ENCODE results near the gene TSHZ2. TPM values are rescaled to one million over a fixed set of nuclear protein-coding genes. Genes with fewer than 3 reads are reported as not detected.

The TSHZ2 gene
- total RNA-seq, 1 experiment from 2014 or later, result 0.20 TPM

DNA sequence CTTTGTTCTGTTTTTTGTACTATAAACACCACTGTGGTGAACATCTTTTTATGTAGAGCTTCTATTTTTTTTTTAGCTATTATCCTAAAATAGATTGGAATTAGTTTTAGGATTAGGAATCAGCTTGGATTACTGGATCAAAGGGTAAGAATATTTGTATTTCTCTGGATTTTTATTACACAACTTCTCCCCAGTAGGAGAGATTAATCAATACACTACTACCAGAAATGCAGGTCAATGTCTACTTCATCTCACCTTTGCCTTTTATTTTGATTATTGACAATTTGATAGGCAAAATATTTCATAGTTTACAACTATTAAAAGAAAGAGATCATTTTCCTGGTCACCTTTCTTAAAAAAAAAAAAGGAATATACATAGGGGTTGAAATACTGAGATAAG, 191.9 kb downstream of the TSHZ2 start:
- Mint-ChIP-seq H3K27me3 (ENCODE audit: low read depth) (no peaks in the 10 kb centered on the region; the same call in 1 of the 2 replicates), H3K4me3 (no peak overlapping the region), H3K4me1 (peaks cover 13% of the 10 kb centered on the region), H3K36me3 (no peaks in the 10 kb centered on the region), H3K9me3 (no peaks in the 10 kb centered on the region), H3K27ac (no peak overlapping the region)
- TF ChIP-seq CREB1 (CRISPR knock-in tag; IDR thresholded peaks at IDR 0.05), result no peak
- no peak for TF ChIP-seq SP1 (CRISPR knock-in tag; conservative IDR thresholded peaks at IDR 0.05)
- TF ChIP-seq ZNF121 (CRISPR knock-in tag; IDR thresholded peaks at IDR 0.05), result no peak
- no peak for TF ChIP-seq ZNF416 (CRISPR knock-in tag; IDR thresholded peaks at IDR 0.05)
- no peak for TF ChIP-seq E2F4 (CRISPR knock-in tag; IDR thresholded peaks at IDR 0.05; ENCODE audit: borderline replicate concordance, low read depth)
- TF ChIP-seq ZBTB21 (CRISPR knock-in tag; IDR thresholded peaks at IDR 0.05; ENCODE audit: borderline replicate concordance), result no peak
- TF ChIP-seq, protein P1, sequence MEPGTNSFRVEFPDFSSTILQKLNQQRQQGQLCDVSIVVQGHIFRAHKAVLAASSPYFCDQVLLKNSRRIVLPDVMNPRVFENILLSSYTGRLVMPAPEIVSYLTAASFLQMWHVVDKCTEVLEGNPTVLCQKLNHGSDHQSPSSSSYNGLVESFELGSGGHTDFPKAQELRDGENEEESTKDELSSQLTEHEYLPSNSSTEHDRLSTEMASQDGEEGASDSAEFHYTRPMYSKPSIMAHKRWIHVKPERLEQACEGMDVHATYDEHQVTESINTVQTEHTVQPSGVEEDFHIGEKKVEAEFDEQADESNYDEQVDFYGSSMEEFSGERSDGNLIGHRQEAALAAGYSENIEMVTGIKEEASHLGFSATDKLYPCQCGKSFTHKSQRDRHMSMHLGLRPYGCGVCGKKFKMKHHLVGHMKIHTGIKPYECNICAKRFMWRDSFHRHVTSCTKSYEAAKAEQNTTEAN (CRISPR knock-in tag; IDR thresholded peaks at IDR 0.05), result no peak
- ATAC-seq (no peak), DNase-seq (ENCODE audit: low spot score) (no peak)
- ChIA-PET CTCF (no interaction called here), POLR2A (no interaction called here)

GRCh38 chr20:53165452-53165851, 193.3 kb downstream of the TSHZ2 start:
- no peak for ATAC-seq
- CTCF ChIA-PET, result interaction anchor here (0.9 kb wide), 1 partner anchor 51 kb away, joined by 3 read pairs; no protein-coding TSS in a partner anchor
- Mint-ChIP-seq H3K27ac (no peak overlapping the region), H3K4me1 (peaks cover 13% of the 10 kb centered on the region), H3K27me3 (ENCODE audit: low read depth) (no peaks in the 10 kb centered on the region; the same call in 1 of the 2 replicates), H3K36me3 (no peaks in the 10 kb centered on the region), H3K9me3 (no peaks in the 10 kb centered on the region), H3K4me3 (no peak overlapping the region)
- POLR2A ChIA-PET, result no interaction called here
- no peak for DNase-seq (ENCODE audit: low spot score)
- TF ChIP-seq, protein P2, sequence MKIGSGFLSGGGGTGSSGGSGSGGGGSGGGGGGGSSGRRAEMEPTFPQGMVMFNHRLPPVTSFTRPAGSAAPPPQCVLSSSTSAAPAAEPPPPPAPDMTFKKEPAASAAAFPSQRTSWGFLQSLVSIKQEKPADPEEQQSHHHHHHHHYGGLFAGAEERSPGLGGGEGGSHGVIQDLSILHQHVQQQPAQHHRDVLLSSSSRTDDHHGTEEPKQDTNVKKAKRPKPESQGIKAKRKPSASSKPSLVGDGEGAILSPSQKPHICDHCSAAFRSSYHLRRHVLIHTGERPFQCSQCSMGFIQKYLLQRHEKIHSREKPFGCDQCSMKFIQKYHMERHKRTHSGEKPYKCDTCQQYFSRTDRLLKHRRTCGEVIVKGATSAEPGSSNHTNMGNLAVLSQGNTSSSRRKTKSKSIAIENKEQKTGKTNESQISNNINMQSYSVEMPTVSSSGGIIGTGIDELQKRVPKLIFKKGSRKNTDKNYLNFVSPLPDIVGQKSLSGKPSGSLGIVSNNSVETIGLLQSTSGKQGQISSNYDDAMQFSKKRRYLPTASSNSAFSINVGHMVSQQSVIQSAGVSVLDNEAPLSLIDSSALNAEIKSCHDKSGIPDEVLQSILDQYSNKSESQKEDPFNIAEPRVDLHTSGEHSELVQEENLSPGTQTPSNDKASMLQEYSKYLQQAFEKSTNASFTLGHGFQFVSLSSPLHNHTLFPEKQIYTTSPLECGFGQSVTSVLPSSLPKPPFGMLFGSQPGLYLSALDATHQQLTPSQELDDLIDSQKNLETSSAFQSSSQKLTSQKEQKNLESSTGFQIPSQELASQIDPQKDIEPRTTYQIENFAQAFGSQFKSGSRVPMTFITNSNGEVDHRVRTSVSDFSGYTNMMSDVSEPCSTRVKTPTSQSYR (CRISPR knock-in tag; IDR thresholded peaks at IDR 0.05), result no peak
- TF ChIP-seq NR2C2 (CRISPR knock-in tag; IDR thresholded peaks at IDR 0.05) (no peak), AFF4 (CRISPR knock-in tag; IDR thresholded peaks at IDR 0.05; ENCODE audit: borderline replicate concordance) (no peak), E2F4 (CRISPR knock-in tag; IDR thresholded peaks at IDR 0.05; ENCODE audit: borderline replicate concordance, low read depth) (no peak), NFATC4 (CRISPR knock-in tag; IDR thresholded peaks at IDR 0.05) (no peak), FOXK1 (CRISPR knock-in tag; IDR thresholded peaks at IDR 0.05) (no peak), ZNF425 (CRISPR knock-in tag; conservative IDR thresholded peaks at IDR 0.05) (no peak), SOX15 (CRISPR knock-in tag; IDR thresholded peaks at IDR 0.05) (no peak), TP53 (CRISPR knock-in tag; IDR thresholded peaks at IDR 0.05) (no peak), ZNF263 (CRISPR knock-in tag; IDR thresholded peaks at IDR 0.05; ENCODE audit: low read depth) (no peak)
- TF ChIP-seq, protein P3, sequence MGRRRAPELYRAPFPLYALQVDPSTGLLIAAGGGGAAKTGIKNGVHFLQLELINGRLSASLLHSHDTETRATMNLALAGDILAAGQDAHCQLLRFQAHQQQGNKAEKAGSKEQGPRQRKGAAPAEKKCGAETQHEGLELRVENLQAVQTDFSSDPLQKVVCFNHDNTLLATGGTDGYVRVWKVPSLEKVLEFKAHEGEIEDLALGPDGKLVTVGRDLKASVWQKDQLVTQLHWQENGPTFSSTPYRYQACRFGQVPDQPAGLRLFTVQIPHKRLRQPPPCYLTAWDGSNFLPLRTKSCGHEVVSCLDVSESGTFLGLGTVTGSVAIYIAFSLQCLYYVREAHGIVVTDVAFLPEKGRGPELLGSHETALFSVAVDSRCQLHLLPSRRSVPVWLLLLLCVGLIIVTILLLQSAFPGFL (CRISPR knock-in tag; IDR thresholded peaks at IDR 0.05; ENCODE audit: borderline replicate concordance), result no peak
- TF ChIP-seq, protein P4, sequence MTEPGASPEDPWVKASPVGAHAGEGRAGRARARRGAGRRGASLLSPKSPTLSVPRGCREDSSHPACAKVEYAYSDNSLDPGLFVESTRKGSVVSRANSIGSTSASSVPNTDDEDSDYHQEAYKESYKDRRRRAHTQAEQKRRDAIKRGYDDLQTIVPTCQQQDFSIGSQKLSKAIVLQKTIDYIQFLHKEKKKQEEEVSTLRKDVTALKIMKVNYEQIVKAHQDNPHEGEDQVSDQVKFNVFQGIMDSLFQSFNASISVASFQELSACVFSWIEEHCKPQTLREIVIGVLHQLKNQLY (CRISPR knock-in tag; IDR thresholded peaks at IDR 0.05), result no peak
- TF ChIP-seq, protein P5, sequence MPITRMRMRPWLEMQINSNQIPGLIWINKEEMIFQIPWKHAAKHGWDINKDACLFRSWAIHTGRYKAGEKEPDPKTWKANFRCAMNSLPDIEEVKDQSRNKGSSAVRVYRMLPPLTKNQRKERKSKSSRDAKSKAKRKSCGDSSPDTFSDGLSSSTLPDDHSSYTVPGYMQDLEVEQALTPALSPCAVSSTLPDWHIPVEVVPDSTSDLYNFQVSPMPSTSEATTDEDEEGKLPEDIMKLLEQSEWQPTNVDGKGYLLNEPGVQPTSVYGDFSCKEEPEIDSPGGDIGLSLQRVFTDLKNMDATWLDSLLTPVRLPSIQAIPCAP (CRISPR knock-in tag; IDR thresholded peaks at IDR 0.05), result no peak

All from WTC11 (cell line).